Activated CD8-positive, alpha-beta memory T cell treated with anti-CD3 and anti-CD28 coated beads, Interleukin-2, amount 50 U/mL, for 48 hours (primary cell): ENCODE results near the gene NEK6.
A peak's percentile ranks its signal among the peaks of the same experiment; 100 is the strongest.

Source experiments
- DNase-seq: peaks from one replicate; pipeline ENCODE4 v3.0.0-alpha.2; 2020

NEK6 gene

DNA sequence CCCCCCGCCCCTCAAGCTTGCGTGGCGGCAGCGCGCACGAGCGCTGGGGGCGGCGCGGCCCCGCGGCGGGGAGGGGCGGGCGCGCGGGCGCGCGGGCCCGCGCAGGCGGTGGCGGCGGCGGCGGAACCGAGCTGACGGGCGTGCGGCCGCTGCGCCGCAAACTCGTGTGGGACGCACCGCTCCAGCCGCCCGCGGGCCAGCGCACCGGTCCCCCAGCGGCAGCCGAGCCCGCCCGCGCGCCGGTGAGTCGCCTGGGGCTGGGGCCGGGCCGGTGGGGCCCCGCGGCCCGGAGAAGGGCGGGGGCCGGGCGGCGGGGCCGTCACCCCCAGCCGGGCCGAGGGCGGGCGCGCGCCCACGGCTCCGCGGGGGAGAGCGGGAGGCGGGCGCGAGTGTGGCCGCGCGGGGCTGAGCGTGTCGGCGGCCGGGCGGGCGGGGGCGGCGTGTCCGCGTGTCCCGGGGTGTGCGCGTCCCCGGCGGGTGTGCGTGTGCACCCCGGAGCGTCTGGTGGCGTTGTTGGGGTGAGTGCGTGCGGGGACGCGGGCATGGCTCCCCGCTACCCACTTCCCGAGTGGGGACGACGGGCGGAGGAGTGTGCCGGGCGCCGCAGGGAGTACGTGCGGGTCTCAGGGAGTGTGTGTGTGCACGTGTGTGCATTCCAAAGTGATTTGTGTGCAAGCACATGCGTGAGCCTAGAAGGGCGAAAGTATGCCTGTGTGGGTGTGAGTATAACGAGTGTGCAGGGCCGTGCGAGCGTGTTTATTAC, at the start of gene NEK6:
NEK6 (plus strand) TSS at position 106 of the 763 bp plus-strand sequence. CDS start 44,016 bp downstream, outside the sequence.
- DNase-seq: no peak

DNA sequence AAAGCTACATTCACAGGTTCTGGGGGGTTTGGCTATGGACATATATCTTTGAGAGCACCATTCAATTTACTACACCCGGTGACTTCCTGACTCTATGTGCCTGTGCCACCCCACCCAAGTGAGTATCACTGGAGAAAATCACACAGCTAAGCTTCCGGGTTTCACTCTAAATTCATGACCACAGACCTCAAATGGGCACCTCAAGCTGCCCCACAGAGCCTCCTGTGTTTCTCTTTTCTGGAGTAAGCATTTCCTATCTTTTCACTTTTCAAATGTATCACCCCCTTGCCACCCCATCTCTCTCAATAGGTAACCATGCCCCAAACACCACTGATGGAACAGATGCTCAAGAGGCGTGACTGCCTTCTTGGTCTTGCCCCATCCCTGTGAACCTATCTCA, 49.2 kb upstream of the NEK6 start:
- DNase-seq: no peak

DNA sequence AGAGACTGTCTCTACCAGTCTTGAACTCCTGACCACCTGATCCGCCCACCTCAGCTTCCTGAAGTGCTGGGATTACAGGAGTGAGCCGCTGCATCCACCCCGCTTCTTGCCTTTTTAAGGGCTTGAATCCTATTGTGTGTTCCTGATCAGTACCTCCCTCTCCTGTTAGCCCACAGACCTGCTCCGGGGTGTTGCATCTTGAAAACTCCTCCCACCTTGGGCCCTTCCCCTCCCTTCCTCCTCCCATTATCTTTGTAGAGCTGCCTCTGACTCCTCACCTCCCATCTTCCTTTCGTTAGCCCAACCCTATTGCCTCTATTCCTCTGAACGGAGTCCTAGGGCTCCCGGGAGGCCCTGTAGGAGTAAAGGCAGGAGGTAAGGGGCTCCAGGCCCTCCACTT, 48.5 kb upstream of the NEK6 start:
- DNase-seq: no peak

GRCh38 chr9:124209774-124210173, 48.0 kb upstream of the NEK6 start:
- no peak for DNase-seq

DNA sequence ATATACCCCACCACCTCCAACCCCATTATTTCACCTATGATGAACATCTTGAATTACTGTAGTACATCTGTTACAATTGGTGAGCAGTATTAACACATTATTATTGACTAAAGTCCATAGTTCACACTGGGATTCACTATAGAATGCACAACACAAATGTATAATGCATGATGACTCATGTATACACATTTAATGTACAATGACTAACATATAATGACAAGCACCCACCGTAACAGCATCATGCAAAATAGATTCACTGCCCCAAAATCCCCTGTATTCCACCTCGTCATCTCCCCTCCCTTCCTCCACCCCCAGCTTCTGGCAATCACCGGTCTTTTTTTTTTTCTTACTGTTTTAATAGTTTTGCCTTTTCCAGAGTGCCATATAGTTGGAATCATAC, 47.1 kb upstream of the NEK6 start:
- peak; percentile 52 for DNase-seq

DNA sequence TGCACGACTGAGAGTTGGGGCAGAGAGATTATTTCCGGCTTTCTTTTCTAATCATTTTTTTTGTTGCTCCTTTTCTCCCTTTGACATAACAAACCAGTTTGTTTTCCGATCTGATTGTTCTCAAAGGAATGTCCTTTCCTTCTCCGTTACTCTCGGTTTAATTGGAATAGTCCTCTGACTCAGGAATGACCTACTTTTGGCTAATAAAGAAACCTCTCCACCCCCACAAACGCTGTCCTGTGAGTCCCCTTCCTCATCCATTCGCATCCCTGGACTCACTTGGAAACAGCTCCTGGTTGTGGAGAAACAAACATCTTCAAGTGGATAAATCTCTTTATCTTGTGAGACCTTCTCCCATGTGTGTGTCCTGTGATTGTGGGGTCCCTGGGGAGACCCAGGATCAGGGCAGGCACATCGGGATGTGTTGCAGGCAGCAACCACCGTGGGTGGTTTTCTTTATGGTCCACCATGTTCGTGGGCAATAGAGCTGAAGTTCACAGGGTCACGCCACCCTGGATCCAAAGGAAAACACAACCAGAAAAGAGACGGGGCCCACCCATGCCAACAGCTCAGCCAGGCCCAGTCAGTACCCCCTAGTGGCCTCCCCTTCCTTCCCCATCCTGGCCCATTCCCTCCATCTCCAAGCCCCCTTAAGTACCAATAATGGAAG, 45.2 kb upstream of the NEK6 start:
- peak; percentile 45 for DNase-seq

DNA sequence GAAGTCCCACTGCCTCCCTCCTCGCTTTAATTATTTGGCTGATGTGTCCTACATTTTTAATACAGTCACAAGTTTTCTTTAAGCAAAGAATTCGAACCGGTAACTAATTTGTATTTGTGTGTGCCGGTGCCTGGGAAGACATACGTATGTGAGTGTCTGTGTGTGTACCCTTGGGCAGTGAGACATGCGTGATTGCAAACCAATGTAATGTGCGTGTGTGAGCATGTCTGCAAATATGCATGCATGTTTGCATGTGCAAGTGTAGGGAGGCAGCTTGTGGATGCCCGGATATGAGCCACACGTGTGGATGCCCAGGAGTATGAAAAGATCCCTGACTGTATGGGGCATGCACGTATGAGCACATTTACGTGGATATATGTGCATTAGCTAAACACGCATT, 44.4 kb upstream of the NEK6 start:
- DNase-seq: no peak

DNA sequence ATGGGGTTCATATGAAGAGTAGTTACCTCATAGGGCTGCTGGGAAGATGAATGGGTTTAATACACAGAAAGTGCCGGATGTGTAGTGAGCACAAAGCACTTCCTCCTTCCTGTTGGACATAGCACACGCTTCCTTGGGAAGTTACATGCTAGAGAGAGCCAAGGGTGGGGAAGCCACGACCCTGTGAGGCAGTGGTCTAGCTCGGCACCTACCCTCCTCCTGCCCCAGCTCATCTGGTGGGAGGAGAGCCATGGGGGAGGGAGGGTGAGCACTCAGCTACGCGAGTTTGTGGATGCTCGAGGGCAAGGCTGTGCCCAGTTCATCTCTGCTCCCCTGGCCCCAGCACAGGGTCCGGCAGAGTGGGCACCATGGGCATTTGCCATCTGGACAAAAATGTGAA, 43.6 kb upstream of the NEK6 start:
- DNase-seq: peak; percentile 48

DNA sequence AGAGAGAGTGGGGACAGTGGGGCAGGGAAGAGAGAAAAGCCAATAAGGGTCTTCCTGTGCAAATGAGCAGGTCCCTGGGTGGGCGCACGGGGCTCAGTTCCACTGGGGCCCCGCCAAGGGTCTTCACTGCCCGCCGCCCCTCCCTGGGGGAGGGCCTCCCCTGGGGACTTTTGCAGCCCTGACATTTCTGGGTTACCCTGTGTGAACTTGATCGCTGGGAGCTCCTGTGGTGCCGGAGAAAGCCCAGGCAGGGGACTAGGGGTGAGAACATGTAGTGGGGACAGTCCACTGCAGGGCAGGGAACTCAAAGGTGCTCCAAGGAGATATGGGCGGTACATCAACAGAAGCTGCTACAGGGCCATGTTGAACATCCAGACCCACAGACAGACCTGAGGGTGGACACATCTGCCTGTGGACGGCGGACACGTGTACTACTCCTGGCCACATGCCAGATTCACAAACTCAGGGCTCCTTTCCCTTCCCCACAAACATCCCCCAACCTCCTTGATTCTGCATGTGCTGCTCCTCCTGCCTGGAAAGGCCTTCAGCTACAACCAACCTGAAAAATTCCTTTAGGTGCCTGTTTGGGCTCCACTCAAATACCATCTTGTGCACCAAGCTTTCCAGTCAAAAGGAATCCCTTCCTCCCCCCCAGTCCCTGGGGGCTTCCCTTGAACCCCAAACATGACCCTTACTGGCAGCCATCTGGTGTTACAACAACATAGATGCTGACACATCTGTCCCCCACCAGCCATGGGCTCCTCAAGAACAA, 43.0 kb upstream of the NEK6 start:
- peak; percentile 52 for DNase-seq

DNA sequence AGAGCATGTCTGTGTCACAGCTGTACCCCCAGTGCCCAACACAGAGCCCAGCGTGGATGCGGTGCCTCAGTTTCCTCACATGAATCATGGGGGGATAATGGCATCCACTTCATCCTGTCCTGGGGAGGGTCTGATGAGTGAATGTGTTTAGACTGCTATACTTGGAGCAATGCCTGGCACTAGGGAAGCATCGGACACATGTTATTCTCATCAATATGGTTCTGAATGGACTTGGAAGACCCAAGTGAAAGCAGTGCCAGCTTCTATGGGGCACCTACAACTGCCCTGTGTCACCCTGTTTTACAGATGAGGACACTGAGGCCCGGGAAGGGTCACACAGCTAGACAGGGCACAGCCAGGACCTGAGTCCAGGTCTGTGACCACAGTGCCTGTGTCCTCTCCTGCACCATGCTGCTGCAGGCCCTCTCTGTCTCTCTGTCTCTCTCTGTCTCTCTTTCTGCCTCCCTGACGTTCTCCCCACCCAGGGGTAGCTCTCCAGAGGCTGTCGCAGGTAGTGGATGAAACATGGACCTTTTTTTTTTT, 42.3 kb upstream of the NEK6 start:
- DNase-seq: peak; percentile 49

- peak; percentile 51 for DNase-seq
These were observed 41.8 kb upstream of the NEK6 start for GRCh38 chr9:124215956-124216355.

DNA sequence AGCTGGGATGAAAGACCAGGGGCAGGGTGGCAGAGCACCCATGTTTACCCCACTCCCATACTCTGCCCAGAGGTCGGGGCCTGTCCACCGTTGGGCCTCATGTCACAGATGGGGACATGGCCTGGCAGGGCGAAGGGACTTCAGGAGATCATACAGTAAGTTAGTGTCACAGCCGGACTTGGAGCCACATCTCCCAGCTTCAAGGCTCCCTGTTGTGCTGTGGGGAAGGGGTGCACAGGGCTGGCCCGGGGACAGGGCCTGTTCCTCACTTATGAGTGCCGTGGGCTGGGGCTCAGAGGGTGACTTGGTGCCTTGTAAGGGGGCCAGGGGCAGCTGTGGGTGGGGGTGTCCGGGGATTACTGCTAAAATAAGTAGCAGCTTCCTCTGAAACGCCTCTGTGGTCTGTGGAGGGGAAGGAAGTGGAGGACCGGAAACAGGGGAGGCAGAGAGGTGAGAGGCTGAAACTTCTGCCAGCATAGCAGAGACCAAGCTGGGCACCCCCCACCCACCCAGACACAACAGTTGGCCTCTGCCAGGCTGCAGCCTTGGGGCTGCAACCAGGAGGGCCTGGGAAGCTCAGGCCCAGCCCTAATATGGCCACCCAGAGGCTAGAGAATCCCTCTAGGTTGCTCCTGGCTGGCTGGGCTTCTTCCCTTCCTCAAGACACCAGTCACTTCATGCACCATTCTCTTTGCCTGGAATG, 41.1 kb upstream of the NEK6 start:
- DNase-seq: peak; percentile 76

DNA sequence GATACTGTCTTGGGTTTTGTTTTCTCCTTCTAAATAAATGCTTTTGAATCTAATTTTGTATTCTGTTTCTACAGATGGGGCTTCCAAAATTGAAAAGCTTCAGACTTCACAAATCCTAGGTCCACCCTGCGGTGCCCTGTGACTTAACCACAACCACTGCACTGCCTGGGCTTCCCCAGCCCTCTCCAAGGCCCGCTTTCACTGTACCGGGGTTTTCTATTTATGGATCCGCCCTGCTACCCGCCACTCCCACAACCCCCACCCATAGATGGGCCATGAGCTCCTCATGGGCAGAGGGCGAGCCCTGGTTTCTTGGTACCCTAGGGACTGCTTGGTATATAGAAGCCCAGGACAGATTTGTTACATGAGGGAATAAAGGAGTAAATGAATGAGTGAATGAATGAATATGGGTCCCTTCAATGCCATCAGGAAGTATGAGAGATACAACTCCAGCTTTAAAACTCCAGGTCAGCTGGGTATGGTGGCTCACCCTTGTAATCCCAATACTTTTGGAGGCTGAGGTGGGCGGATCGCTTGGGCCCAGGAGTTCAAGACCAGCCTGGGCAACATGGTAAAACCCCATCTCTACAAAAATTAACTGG, 39.8 kb upstream of the NEK6 start:
- peak; percentile 51 for DNase-seq

- DNase-seq: peak; percentile 66
These were observed 39.2 kb upstream of the NEK6 start for GRCh38 chr9:124218438-124218982.

DNA sequence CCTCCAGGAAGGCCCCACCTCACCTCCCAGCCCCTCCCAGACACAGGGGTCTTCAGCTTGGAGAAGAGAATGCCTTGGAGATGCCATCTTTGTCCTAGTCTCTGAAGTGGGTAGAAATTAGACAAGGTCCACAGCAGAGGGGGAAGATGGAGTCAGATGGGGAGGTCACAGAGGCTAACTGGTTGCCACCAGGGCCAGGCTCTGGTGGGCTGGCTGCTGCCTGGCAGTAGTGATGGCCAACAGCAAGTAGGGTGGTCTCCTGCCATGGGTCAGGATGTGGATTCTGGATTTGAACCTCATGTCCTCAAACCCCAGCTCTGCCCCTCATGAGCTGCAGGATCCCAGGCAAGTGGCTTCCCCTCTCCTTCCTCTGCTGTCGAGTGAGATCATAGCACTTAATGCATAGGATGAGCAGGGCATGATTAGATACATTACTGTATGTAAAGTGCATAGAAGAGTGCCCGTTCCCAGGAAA, 38.7 kb upstream of the NEK6 start:
- no peak for DNase-seq

GRCh38 chr9:124220946-124221451, 36.8 kb upstream of the NEK6 start:
- peak; percentile 36 for DNase-seq

DNA sequence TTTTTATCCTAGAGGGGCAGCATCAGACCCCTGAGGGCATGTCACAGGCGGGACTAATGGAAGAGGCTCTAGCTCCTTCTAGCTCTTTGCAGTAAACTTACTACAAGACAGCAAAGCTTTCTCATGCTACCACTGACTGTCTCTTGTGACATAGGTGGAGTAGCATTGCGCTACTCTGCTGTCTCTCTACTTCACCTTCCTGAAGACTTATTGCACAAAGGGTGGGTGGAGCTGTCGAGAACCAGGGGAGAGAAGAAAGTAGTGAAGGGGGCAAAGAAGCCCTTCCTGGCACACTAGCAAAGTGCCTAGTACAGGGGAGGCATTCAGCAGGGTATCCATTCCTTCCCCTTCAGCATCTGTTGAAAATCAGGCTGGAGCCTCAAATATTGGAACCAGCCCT, 36.1 kb upstream of the NEK6 start:
- DNase-seq: no peak

- DNase-seq: no peak
These were observed 35.6 kb upstream of the NEK6 start for GRCh38 chr9:124222109-124222508.

DNA sequence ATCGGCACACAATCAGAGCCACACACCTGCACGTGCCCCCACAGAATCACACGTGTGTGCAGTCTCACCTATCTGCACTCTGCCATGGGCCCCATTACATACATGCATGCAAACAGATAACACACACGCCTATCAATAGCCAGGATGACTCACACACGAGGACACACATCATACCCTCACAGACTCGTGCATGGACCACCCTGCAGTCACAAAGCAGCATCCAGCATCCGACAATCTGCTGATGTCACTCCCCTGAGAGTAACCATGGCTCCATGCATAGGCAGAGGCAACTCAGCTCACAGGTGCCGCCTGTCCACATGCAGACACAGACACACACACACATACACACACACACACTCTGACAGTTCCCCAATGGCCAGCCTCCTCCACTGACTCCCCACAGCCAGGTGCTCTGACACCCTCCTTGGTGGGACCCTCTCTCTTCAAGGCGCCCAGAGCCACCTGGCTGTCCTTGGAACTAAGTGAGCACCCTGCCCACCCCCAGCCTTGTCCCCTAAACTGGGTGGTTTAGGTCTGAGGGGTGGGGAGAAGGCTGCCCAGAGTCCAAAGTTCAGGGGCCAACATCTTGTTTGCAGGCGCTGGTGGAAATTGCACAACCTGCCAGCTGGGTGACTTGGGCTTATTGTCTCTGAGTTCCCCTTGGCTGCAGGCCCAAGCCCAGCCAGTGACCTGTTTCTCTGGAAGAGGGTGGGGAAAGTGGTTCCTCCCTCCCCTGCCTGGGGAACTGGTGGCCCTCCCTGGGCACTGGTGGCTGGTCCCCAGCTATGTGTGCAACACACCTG, 34.6 kb upstream of the NEK6 start:
- no peak for DNase-seq

DNA sequence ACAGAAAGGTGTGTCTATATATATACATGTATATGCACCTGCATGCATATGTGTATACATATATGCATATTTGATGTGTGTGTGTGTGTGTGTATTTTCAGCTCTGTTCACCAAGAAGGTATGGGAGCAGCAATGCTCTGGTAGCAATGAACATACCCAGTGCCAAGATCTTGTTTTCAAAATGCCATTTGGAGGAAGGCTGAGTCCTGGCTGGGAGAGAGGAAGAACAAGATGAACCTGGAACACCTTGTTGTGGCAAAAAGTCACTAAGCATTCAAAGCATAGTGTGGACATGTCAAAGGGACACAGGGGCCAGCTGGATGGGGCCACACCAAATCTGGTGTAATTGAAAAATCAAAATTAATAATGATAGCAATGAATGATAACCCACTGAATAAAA, 31.8 kb upstream of the NEK6 start:
- no peak for DNase-seq

- no peak for DNase-seq
These were observed 29.2 kb upstream of the NEK6 start for GRCh38 chr9:124228516-124228915.
